IPS-20b (cell line): ENCODE results near the gene CAMK2B.
A peak's percentile ranks its signal among the peaks of the same experiment; 100 is the strongest.

Experiments
- H3K27ac ChIP-seq: one replicate; pipeline ENCODE4 v1.5.1; 2013; ENCODE audit warnings: low read length
- H3K27me3 ChIP-seq: 2 replicates; pipeline ENCODE4 v1.6.1; 2013; ENCODE audit warnings: mild to moderate bottlenecking, low read length, inconsistent platforms; ENCODE audit not compliant: insufficient read depth
- H3K36me3 ChIP-seq: 2 replicates; pipeline ENCODE4 v1.6.1; 2013; ENCODE audit warnings: low read depth, mild to moderate bottlenecking, inconsistent platforms, low read length, moderate library complexity; ENCODE audit not compliant: insufficient read depth
- H3K4me1 ChIP-seq: 2 replicates; pipeline ENCODE4 v1.6.1; 2013; ENCODE audit warnings: mild to moderate bottlenecking, control low read depth, inconsistent platforms, low read length, moderate library complexity; ENCODE audit not compliant: insufficient read depth
- H3K4me3 ChIP-seq: 2 replicates; pipeline ENCODE4 v1.5.1; 2013; ENCODE audit warnings: mild to moderate bottlenecking, low read length, inconsistent platforms
- H3K9ac ChIP-seq: 2 replicates; pipeline ENCODE4 v1.6.1; 2013; ENCODE audit warnings: low read depth, mild to moderate bottlenecking, inconsistent platforms, low read length, moderate library complexity
- H3K9me3 ChIP-seq: 2 replicates; pipeline ENCODE4 v1.6.1; 2013; ENCODE audit warnings: mild to moderate bottlenecking, low read depth, low read length, inconsistent platforms; ENCODE audit not compliant: insufficient read depth

CAMK2B gene

GRCh38 chr7:44315301-44315903 is 10.0 kb downstream of the CAMK2B start:
- Histone ChIP-seq H3K4me1 (no peaks in the 10 kb centered on the region), H3K9me3 (no peaks in the 10 kb centered on the region), H3K27ac (no peak overlapping the region), H3K4me3 (no peak overlapping the region), H3K27me3 (peaks cover 35% of the 10 kb centered on the region), H3K36me3 (no peaks in the 10 kb centered on the region), H3K9ac (no peak overlapping the region)

GRCh38 chr7:44313621-44314031 is 11.8 kb downstream of the CAMK2B start:
- Histone ChIP-seq H3K27me3 (peaks cover 53% of the 10 kb centered on the region), H3K9ac (no peak overlapping the region), H3K4me1 (no peaks in the 10 kb centered on the region), H3K9me3 (no peaks in the 10 kb centered on the region), H3K27ac (no peak overlapping the region), H3K36me3 (no peaks in the 10 kb centered on the region), H3K4me3 (no peak overlapping the region)

GRCh38 chr7:44313016-44313415 is 12.4 kb downstream of the CAMK2B start:
- Histone ChIP-seq H3K4me1 (no peaks in the 10 kb centered on the region), H3K27me3 (peaks cover 59% of the 10 kb centered on the region)

GRCh38 chr7:44311561-44312495 is 13.6 kb downstream of the CAMK2B start:
- H3K36me3 ChIP-seq, result no peaks in the 10 kb centered on the region
- no peak overlapping the region for H3K4me3 ChIP-seq
- H3K9me3 ChIP-seq, result no peaks in the 10 kb centered on the region
- H3K9ac ChIP-seq, result no peak overlapping the region
- no peaks in the 10 kb centered on the region for H3K4me1 ChIP-seq
- H3K27me3 ChIP-seq, result peaks cover 64% of the 10 kb centered on the region
- H3K27ac ChIP-seq, result no peak overlapping the region

More at GRCh38 chr7:44313016-44313415, 12.4 kb downstream of the CAMK2B start:
- Histone ChIP-seq H3K9me3 (no peaks in the 10 kb centered on the region), H3K27ac (no peak overlapping the region), H3K9ac (no peak overlapping the region), H3K4me3 (no peak overlapping the region), H3K36me3 (no peaks in the 10 kb centered on the region)

GRCh38 chr7:44310221-44310848 is 15.1 kb downstream of the CAMK2B start:
- H3K9ac ChIP-seq, result no peak overlapping the region
- H3K9me3 ChIP-seq, result no peaks in the 10 kb centered on the region
- no peaks in the 10 kb centered on the region for H3K4me1 ChIP-seq
- peak overlapping the region; percentile 66; the same call in 1 of the 2 replicates for H3K4me3 ChIP-seq
- H3K36me3 ChIP-seq, result no peaks in the 10 kb centered on the region
- H3K27ac ChIP-seq, result no peak overlapping the region
- H3K27me3 ChIP-seq, result peaks cover 62% of the 10 kb centered on the region

- H3K27me3 ChIP-seq, result peaks cover 60% of the 10 kb centered on the region
- peak overlapping the region; percentile 66 for H3K4me3 ChIP-seq
- H3K27ac ChIP-seq, result no peak overlapping the region
- no peaks in the 10 kb centered on the region for H3K4me1 ChIP-seq
- H3K9me3 ChIP-seq, result no peaks in the 10 kb centered on the region
- no peaks in the 10 kb centered on the region for H3K36me3 ChIP-seq
- no peak overlapping the region for H3K9ac ChIP-seq
Observed at GRCh38 chr7:44309271-44310091, 15.9 kb downstream of the CAMK2B start.

GRCh38 chr7:44308596-44309270 is 16.7 kb downstream of the CAMK2B start:
- H3K4me3 ChIP-seq, result no peak overlapping the region
- H3K27me3 ChIP-seq, result peaks cover 59% of the 10 kb centered on the region
- H3K36me3 ChIP-seq, result no peaks in the 10 kb centered on the region
- H3K4me1 ChIP-seq, result no peaks in the 10 kb centered on the region
- H3K27ac ChIP-seq, result no peak overlapping the region
- H3K9me3 ChIP-seq, result no peaks in the 10 kb centered on the region
- H3K9ac ChIP-seq, result no peak overlapping the region

- no peak overlapping the region for H3K27ac ChIP-seq
- H3K27me3 ChIP-seq, result peaks cover 53% of the 10 kb centered on the region
- H3K9me3 ChIP-seq, result no peaks in the 10 kb centered on the region
- no peak overlapping the region for H3K4me3 ChIP-seq
- no peaks in the 10 kb centered on the region for H3K4me1 ChIP-seq
- no peaks in the 10 kb centered on the region for H3K36me3 ChIP-seq
- no peak overlapping the region for H3K9ac ChIP-seq
Observed at GRCh38 chr7:44307905-44308595, 17.3 kb downstream of the CAMK2B start.

GRCh38 chr7:44307301-44307900 is 18.0 kb downstream of the CAMK2B start:
- no peak overlapping the region for H3K4me3 ChIP-seq
- no peak overlapping the region for H3K27ac ChIP-seq
- no peaks in the 10 kb centered on the region for H3K36me3 ChIP-seq
- peaks cover 4% of the 10 kb centered on the region for H3K9me3 ChIP-seq
- H3K4me1 ChIP-seq, result no peaks in the 10 kb centered on the region
- H3K27me3 ChIP-seq, result peaks cover 49% of the 10 kb centered on the region
- H3K9ac ChIP-seq, result no peak overlapping the region

- H3K9me3 ChIP-seq, result peaks cover 4% of the 10 kb centered on the region
- H3K4me1 ChIP-seq, result no peaks in the 10 kb centered on the region
- peaks cover 41% of the 10 kb centered on the region for H3K27me3 ChIP-seq
- H3K27ac ChIP-seq, result no peak overlapping the region
- H3K9ac ChIP-seq, result no peak overlapping the region
- no peaks in the 10 kb centered on the region for H3K36me3 ChIP-seq
- H3K4me3 ChIP-seq, result no peak overlapping the region
Observed at GRCh38 chr7:44306606-44307005, 18.8 kb downstream of the CAMK2B start.
